SU-DHL-6 (cell line): ENCODE results near the gene REEP3.

Experiments used
- H2AFZ ChIP-seq: fragments of 200-600 bp; sonication (generic); 2 replicates; pipeline ENCODE4 v1.6.1; 2014; ENCODE audit warnings: low read depth, mild to moderate bottlenecking, moderate library complexity, mixed read lengths, antibody characterized with exemption, low read length; ENCODE audit not compliant: severe bottlenecking
- H3F3A ChIP-seq: fragments of 200-600 bp; shearing (Covaris generic); 2 replicates; pipeline ENCODE4 v1.6.0; 2016; ENCODE audit warnings: antibody characterized with exemption, mild to moderate bottlenecking; ENCODE audit not compliant: insufficient read depth
- H3K27ac ChIP-seq: fragments of 200-600 bp; sonication (generic); 2 replicates; pipeline ENCODE4 v1.5.1; 2016; ENCODE audit warnings: low read depth, mild to moderate bottlenecking, low read length, moderate library complexity, mixed read lengths
- H3K27me3 ChIP-seq: fragments of 200-600 bp; sonication (generic), shearing (Covaris generic); 2 replicates; pipeline ENCODE4 v1.6.0; 2014; ENCODE audit warnings: mild to moderate bottlenecking, low read length
- H3K36me3 ChIP-seq: fragments of 200-600 bp; sonication (generic); 2 replicates; pipeline ENCODE4 v1.6.1; 2014; ENCODE audit warnings: mild to moderate bottlenecking, low read length, mixed read lengths
- H3K4me2 ChIP-seq: fragments of 300-600, 200-600 bp; shearing (Covaris generic), sonication (generic); 2 replicates; pipeline ENCODE4 v1.6.0; 2014; ENCODE audit warnings: low read length, low read depth, mild to moderate bottlenecking; ENCODE audit not compliant: poor library complexity, severe bottlenecking
- H3K4me3 ChIP-seq: fragments of 200-600 bp; sonication (generic); 2 replicates; pipeline ENCODE4 v1.5.1; 2014; ENCODE audit warnings: antibody characterized with exemption, low read length, mild to moderate bottlenecking, mixed read lengths; ENCODE audit not compliant: insufficient read depth, poor library complexity, severe bottlenecking
- H3K79me2 ChIP-seq: fragments of 200-600 bp; sonication (generic); 2 replicates; pipeline ENCODE4 v1.6.1; 2014; ENCODE audit warnings: mild to moderate bottlenecking, low read length, moderate library complexity; ENCODE audit not compliant: insufficient read depth
- H3K9ac ChIP-seq: fragments of 200-600 bp; sonication (generic); 2 replicates; pipeline ENCODE4 v1.7.0; 2014; ENCODE audit warnings: mild to moderate bottlenecking, low read length
- H3K9me2 ChIP-seq: fragments of 200-600 bp; sonication (generic); replicated peaks from 2 replicates; pipeline ENCODE4 v1.6.1; 2014; ENCODE audit warnings: low read length; ENCODE audit not compliant: insufficient read depth
- H3K9me3 ChIP-seq: fragments of 200-600 bp; sonication (generic); 2 replicates; pipeline ENCODE4 v1.6.1; 2014; ENCODE audit warnings: low read length, mixed read lengths; ENCODE audit not compliant: insufficient read depth
- H4K20me1 ChIP-seq: fragments of 200-600 bp; sonication (generic); 2 replicates; pipeline ENCODE4 v1.6.1; 2014; ENCODE audit warnings: low read depth, mild to moderate bottlenecking, antibody characterized with exemption, low read length, moderate library complexity, mixed read lengths
- EZH2phosphoT487 ChIP-seq: fragments of 200-600 bp; sonication (generic), shearing (Covaris generic); conservative IDR thresholded peaks from 2 replicates; pipeline ENCODE4 v1.6.1; 2018; ENCODE audit warnings: mild to moderate bottlenecking, antibody characterized with exemption, low read length, moderate library complexity, mixed read lengths
- TF ChIP-seq, protein P1 (sequence below): fragments of 200-600 bp; sonication (generic); IDR thresholded peaks from one replicate; pipeline ENCODE4 v1.5.1; 2017; ENCODE audit warnings: antibody characterized with exemption, mild to moderate bottlenecking, low read length, moderate library complexity; ENCODE audit not compliant: insufficient read depth, poor library complexity, severe bottlenecking

Gene REEP3, protein sequence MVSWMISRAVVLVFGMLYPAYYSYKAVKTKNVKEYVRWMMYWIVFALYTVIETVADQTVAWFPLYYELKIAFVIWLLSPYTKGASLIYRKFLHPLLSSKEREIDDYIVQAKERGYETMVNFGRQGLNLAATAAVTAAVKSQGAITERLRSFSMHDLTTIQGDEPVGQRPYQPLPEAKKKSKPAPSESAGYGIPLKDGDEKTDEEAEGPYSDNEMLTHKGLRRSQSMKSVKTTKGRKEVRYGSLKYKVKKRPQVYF

GRCh38 chr10:63520500-63521415, at the start of gene REEP3:
Gene REEP3, plus strand, starts transcription at chr10:63521401. Its CDS starts 145 bp downstream, at chr10:63521546.
- Histone ChIP-seq H4K20me1 (peaks cover 4% of the 10 kb centered on the region; the same call in 1 of the 2 replicates), H3K4me2 (peak within 1 kb of the TSS; percentile 96), H3F3A (peaks cover 17% of the 10 kb centered on the region; the same call in 1 of the 2 replicates), H3K9ac (peak within 1 kb of the TSS; percentile 86), H3K4me3 (peak within 1 kb of the TSS; percentile 77), H2AFZ (peak within 1 kb of the TSS; percentile 98), H3K36me3 (no peaks in the 10 kb centered on the region), H3K27ac (peak within 1 kb of the TSS; percentile 61), H3K9me2 (no peaks in the 10 kb centered on the region), H3K79me2 (peaks cover 46% of the 10 kb centered on the region), H3K27me3 (no peaks in the 10 kb centered on the region), H3K9me3 (no peaks in the 10 kb centered on the region)
- TF ChIP-seq, protein P1, sequence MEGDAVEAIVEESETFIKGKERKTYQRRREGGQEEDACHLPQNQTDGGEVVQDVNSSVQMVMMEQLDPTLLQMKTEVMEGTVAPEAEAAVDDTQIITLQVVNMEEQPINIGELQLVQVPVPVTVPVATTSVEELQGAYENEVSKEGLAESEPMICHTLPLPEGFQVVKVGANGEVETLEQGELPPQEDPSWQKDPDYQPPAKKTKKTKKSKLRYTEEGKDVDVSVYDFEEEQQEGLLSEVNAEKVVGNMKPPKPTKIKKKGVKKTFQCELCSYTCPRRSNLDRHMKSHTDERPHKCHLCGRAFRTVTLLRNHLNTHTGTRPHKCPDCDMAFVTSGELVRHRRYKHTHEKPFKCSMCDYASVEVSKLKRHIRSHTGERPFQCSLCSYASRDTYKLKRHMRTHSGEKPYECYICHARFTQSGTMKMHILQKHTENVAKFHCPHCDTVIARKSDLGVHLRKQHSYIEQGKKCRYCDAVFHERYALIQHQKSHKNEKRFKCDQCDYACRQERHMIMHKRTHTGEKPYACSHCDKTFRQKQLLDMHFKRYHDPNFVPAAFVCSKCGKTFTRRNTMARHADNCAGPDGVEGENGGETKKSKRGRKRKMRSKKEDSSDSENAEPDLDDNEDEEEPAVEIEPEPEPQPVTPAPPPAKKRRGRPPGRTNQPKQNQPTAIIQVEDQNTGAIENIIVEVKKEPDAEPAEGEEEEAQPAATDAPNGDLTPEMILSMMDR = no peak
- no peak for TF ChIP-seq EZH2phosphoT487

- no peaks in the 10 kb centered on the region for H3K36me3 ChIP-seq
- peaks cover 11% of the 10 kb centered on the region; the same call in 1 of the 2 replicates for H4K20me1 ChIP-seq
- H3K9ac ChIP-seq = no peak overlapping the region
- no peak overlapping the region for H3K4me2 ChIP-seq
- H3K27ac ChIP-seq = no peak overlapping the region
- peaks cover 11% of the 10 kb centered on the region; the same call in 1 of the 2 replicates for H3K79me2 ChIP-seq
- H3K9me3 ChIP-seq = no peaks in the 10 kb centered on the region
- H3K4me3 ChIP-seq = no peak overlapping the region
- no peak for TF ChIP-seq EZH2phosphoT487
- TF ChIP-seq, protein P1 = no peak
- peaks cover 6% of the 10 kb centered on the region; the same call in 1 of the 2 replicates for H3F3A ChIP-seq
- no peaks in the 10 kb centered on the region for H3K27me3 ChIP-seq
- no peaks in the 10 kb centered on the region for H3K9me2 ChIP-seq
- no peak overlapping the region for H2AFZ ChIP-seq
These were observed 46.7 kb upstream of the REEP3 start for GRCh38 chr10:63474488-63474887.

DNA sequence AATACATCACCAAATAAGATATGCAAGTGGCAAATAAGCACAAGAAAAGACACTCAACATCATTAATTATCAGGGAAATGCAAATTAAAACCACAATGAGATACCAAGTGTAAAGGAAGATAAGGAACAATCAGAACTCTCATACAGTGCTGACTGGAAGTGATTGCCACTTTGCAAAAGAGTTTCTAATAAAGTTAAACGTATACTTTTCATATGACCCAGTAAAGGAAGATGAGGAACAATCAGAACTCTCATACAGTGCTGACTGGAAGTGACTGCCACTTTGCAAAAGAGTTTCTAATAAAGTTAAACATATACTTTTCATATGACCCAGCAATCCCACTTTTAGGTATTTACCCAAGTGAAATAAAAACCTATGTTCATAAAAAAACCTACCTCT, 43.3 kb upstream of the REEP3 start:
- TF ChIP-seq, protein P1 = no peak
- no peak for TF ChIP-seq EZH2phosphoT487
- H3F3A ChIP-seq = 0 out of 2 replicates have a peak, but pooled peaks cover 3% of the 10 kb centered on the region
- H3K4me3 ChIP-seq = no peak overlapping the region
- no peaks in the 10 kb centered on the region for H3K27me3 ChIP-seq
- no peaks in the 10 kb centered on the region for H3K9me3 ChIP-seq
- no peak overlapping the region for H3K27ac ChIP-seq
- H4K20me1 ChIP-seq = peaks cover 18% of the 10 kb centered on the region; the same call in 1 of the 2 replicates
- no peak overlapping the region for H3K4me2 ChIP-seq
- no peak overlapping the region for H3K9ac ChIP-seq
- H3K79me2 ChIP-seq = peaks cover 15% of the 10 kb centered on the region; the same call in 1 of the 2 replicates
- H3K36me3 ChIP-seq = no peaks in the 10 kb centered on the region
- no peaks in the 10 kb centered on the region for H3K9me2 ChIP-seq
- no peak overlapping the region for H2AFZ ChIP-seq
